G401 (cell line): ENCODE data around the gene FAHD2B. TPM values are rescaled to one million over a fixed set of nuclear protein-coding genes. Genes with fewer than 3 reads are reported as not detected.
"Not testable (repeated sequence)": the region's sequence is repeated elsewhere in the genome, so short reads cannot be mapped to it uniquely, and the experiment has no call there.

ENCODE experiments used
- DNase-seq: peaks from one replicate; pipeline ENCODE4 v3.0.0-alpha.2; 2015; ENCODE audit warnings: low spot score
- in situ Hi-C: cut with HindIII; loops from 2 replicates; pipeline ENCODE4 v1.10.0; 2016; ENCODE audit warnings: low sequenced_read_pairs, mixed read lengths
- total RNA-seq: library from RNA; depleted of rRNA; stranded (reverse); fragments of >200 nt; shearing (Covaris generic); gene quantifications from 2 replicates; pipeline ENCODE4 v1.2.3, GENCODE V29; 2014; rRNA removed

FAHD2B gene
- total RNA-seq = 30.4 and 38.4 TPM in 2 replicates

- in situ Hi-C loops = not testable (repeated sequence)
- peak; percentile 79 for DNase-seq
These were observed at the start of gene FAHD2B for GRCh38 chr2:97094772-97095611. Gene FAHD2B, minus strand, starts transcription at chr2:97094882. Its CDS starts 3,176 bp downstream, at chr2:97091706.

DNA sequence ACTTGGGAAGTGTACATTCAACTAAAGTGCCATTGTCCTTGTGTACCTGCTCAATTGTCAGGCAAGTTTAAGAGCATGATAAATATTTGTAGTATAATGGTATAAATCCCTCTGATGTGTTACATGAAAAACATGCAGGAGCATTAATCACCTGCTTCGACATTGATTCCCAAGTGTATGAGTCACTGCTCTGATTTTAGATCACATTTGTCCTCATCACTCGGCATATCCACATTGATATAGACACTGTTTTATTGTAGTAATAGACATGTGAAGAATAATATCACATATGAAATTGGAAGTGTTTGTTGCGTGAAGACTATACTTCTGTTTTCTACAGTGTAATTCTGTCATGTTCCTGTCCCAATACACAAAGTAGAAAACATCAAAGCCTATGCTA is 49.3 kb upstream of the FAHD2B start:
- DNase-seq, in situ Hi-C loops: not testable (repeated sequence)

DNA sequence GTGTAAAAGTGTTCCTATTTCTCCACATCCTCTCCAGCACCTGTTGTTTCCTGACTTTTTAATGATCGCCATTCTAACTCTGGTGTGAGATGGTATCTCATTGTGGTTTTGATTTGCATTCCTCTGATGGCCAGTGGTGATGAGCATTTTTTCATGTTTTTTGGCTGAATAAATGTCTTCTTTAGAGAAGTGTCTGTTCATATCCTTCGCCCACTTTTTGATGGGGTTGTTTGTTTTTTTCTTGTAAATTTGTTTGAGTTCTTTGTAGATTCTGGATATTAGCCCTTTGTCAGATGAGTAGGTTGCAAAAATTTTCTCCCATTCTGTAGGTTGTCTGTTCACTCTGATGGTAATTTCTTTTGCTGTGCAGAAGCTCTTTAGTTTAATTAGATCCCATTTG is 34.4 kb upstream of the FAHD2B start:
- DNase-seq, in situ Hi-C loops: not testable (repeated sequence)

- in situ Hi-C loops, DNase-seq: not testable (repeated sequence)
These were observed 19.2 kb upstream of the FAHD2B start for GRCh38 chr2:97113882-97114255.

- DNase-seq = peak; percentile 70
These were observed 18.6 kb upstream of the FAHD2B start, which contains the start of gene ANKRD36 for GRCh38 chr2:97113050-97113881. Gene ANKRD36, plus strand, starts transcription at chr2:97113153. Its CDS starts 587 bp downstream, at chr2:97113740.

DNA sequence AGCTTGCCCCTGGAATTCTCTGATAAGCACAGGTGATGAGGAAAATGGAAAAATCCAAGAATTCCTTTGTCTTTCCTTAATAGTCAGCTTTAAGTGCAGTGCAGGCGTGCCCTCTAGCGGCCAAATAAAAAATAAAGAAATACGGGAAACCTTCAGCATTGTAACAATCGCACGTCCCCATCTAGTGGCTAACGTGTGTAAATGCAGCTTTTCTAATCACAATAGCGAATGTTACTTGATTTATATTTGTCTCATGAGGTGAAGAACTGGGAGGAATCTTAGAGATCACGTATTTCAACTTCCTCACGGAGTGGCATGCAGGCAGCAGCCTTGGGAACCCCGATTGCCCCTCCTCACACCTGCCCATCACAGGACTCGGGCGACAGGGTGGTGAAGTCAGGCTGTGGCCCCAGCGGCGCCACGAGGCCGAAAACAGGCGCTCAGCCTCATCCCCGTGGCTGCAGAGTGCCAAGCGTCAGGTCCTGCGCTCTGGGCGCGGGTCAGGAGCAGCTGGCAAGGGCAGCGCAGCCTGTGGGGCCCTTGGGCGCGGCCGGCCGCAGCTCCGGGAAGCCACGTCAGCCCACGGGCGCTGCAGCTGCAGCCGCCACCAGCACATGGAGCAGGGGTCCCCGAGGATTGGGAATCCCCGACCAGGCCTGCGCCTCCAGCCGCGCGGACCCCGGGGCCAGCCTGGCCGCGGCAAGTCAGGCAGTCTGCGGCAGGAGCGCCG is 17.8 kb upstream of the FAHD2B start:
- peak; percentile 82 for DNase-seq
- in situ Hi-C loops = not testable (repeated sequence)

More at GRCh38 chr2:97113050-97113881, 18.6 kb upstream of the FAHD2B start, which contains the start of gene ANKRD36:
- in situ Hi-C loops = not testable (repeated sequence)

GRCh38 chr2:97111246-97111645 is 16.6 kb upstream of the FAHD2B start:
- in situ Hi-C loops, DNase-seq: not testable (repeated sequence)

GRCh38 chr2:97106878-97107277 is 12.2 kb upstream of the FAHD2B start:
- in situ Hi-C loops, DNase-seq: not testable (repeated sequence)

DNA sequence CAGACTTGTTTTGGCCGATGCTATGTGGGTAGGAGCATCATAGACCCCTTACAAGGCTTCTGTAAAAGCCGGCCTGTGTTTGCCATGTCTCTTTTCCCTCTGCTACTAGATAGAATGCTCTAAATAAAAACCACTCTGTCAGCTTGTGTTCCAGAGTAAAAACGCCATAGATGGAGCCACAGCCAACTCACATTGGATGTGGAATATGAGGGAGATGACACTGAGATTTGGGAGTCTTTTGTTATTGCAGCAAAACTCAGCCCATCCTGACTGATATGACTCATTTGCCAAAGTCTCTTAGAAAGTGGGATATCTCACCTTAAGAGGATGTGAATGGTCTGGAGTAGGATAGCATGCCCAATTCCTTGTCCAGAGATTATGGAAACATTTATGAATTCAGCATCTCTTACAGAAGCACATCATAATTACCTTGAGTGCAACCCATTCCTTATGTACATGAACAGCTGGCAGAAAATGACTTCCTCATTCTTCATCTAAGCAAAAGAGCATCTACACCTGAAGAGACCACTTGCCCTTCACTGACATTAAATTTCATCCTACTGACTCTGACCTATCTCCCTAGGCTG is 4.2 kb upstream of the FAHD2B start:
- in situ Hi-C loops, DNase-seq: not testable (repeated sequence)

- in situ Hi-C loops = no loop called here
- DNase-seq = no peak
These were observed 979 bp upstream of the FAHD2B start for GRCh38 chr2:97095661-97096060.

- peak; percentile 27 for DNase-seq
- in situ Hi-C loops = not testable (repeated sequence)
These were observed 505 bp downstream of the FAHD2B start for GRCh38 chr2:97093983-97094771.

DNA sequence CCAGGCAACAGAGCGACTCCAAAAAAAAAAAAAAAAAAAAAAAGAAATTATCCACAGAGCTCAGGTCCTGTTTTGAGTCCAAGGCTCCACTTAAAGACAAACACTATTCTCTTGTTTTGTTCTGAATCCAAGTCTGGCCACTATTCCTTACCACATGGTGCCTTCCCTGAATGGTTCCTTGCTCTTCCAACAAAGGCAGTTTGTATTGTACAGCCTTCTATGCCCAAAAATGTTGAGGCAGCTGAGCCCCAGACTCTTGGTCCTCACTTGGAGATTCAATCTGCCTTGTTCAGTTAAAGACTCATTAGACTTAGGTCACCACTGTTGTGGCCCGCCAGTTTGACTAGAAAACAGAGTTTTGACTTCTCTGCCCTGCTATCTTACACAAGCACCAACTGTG is 1.7 kb downstream of the FAHD2B start:
- DNase-seq, in situ Hi-C loops: not testable (repeated sequence)

DNA sequence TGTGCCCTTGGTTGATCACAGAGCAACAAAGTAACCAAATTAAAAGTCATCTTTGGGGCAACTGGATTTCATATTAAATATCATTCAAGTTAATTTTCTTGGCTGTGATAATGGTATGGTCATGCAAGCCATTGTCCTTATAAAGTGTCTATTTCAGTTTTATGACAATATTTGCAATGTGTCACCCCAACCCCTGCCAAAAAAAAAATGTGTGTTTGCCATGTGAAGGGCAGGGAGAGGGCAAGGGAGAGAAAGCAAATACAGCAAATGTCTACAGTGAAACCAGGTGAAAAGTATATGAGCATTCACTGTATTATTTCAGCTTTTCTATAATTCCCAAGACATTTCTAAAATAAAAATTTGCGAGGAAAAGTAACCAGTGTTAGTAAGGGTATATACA is 6.0 kb downstream of the FAHD2B start:
- in situ Hi-C loops, DNase-seq: not testable (repeated sequence)

GRCh38 chr2:97085093-97085492 is 9.6 kb downstream of the FAHD2B start:
- DNase-seq, in situ Hi-C loops: not testable (repeated sequence)

DNA sequence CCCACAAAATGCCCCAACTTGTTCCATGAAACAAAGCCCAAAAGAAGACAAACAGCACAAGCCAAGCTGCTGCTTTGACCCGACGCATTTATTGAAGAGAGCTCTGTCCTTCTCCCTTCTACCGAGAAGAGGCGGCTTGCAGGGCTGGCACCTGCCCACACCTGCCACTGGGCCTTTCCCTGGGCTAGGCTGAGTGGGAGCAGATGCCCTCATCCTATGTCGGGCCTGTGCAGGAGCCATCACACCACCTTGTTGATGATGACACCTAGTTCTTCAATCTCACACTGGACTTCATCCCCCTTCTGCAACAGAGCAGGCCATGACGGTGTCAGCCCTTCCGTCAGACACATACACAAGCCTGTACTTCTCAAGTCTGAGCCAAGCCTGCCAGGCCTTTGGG is 11.2 kb downstream of the FAHD2B start:
- DNase-seq, in situ Hi-C loops: not testable (repeated sequence)

GRCh38 chr2:97082206-97082605 is 12.5 kb downstream of the FAHD2B start:
- DNase-seq, in situ Hi-C loops: not testable (repeated sequence)

DNA sequence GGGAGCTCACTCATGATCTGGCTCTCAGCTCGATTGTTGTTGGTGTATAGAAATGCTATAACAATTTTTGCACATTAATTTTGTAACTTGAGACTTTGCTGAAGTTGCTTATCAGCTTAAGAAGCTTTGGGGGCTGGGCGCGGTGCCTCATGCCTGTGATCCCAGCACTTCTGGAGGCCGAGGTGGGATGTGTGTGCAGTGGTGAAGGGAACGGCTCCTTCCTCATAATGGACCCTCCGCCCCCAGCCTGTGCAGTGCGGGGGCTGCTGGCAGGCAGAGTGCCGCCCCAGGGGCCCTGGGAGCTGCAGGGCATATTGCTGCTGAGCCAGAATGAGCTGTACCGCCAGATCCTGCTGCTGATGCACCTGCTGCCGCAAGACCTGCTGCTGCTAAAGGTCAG is 13.8 kb downstream of the FAHD2B start:
- in situ Hi-C loops, DNase-seq: not testable (repeated sequence)

- DNase-seq, in situ Hi-C loops: not testable (repeated sequence)
These were observed 17.5 kb downstream of the FAHD2B start for GRCh38 chr2:97077213-97077612.
